Dedifferentiated amniotic fluid mesenchymal stem cell (primary cell): ENCODE measurements around the gene PRICKLE4.
A peak's percentile ranks its signal among the peaks of the same experiment; 100 is the strongest.
"Not testable (repeated sequence)": the region's sequence is repeated elsewhere in the genome, so short reads cannot be mapped to it uniquely, and the experiment has no call there.

Experiments used
- DNase-seq: peaks from one replicate; pipeline ENCODE4 v3.0.0-alpha.2; 2016; ENCODE audit errors: extremely low spot score

The PRICKLE4 gene

DNA sequence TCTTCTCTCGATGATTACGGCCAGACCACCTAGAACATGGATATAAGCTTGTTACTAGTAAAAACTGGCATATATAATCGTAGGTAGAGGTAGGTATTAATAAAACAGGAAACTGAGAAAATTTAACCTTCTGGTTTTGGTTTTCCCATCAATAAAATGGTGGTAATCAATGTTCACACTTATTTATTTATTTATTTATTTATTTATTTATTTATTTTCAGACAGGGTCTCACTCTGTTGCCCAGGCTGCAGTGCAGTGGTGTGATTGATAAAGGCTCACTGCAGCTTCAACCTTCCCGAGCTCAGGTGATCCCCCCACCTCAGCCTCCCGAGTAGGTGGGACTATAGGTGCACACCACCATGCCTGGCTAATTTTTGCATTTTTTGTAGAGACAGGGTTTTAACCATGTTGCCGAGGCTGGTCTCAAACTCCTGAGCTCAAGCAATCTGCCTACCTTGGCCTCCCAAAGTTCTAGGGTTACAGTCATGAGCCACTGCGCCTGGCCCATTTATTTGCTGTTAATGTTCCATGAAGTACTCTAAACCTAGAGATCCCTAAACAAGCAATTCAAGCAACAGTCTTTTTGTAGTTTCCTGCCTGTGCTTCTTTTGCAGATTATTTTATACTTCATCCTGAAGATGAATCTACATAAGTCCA is 18.4 kb downstream of the PRICKLE4 start:
- DNase-seq, result no peak

DNA sequence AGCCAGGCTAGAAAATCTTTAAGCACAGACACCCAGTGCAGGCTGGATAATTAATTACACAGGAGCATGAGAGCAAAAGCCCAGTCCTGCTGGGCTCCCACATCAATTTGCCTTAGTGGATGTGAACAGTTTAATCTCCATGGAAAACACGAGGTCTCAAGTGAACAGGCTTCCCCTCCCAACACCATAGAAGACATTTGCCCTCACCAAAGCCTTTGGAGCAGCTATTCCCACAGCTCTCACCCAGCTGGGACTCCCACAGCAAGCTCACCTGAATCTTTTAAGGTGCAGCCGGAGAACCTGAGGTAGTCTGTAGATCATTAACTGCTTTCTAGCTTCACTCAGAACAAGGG is 19.0 kb downstream of the PRICKLE4 start:
- no peak for DNase-seq

DNA sequence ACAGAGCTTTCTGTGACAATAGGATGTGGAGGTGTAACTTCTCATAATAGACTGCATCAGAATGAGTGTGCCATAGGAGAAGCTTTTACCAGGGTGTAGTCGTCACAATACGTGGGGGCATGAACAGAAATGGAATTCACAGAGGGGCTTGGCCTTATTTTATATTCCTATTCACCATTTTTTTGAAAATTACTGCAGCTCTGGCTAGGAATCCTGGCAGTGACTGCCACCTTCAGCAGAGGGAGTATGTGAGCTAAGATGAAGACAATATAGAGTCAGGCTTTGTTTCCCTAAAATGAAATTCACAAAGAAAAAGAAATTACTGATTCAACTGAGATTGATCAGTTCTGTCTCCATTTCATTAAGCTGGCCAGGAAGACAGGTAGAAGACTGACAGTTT is 20.8 kb downstream of the PRICKLE4 start:
- no peak for DNase-seq

DNA sequence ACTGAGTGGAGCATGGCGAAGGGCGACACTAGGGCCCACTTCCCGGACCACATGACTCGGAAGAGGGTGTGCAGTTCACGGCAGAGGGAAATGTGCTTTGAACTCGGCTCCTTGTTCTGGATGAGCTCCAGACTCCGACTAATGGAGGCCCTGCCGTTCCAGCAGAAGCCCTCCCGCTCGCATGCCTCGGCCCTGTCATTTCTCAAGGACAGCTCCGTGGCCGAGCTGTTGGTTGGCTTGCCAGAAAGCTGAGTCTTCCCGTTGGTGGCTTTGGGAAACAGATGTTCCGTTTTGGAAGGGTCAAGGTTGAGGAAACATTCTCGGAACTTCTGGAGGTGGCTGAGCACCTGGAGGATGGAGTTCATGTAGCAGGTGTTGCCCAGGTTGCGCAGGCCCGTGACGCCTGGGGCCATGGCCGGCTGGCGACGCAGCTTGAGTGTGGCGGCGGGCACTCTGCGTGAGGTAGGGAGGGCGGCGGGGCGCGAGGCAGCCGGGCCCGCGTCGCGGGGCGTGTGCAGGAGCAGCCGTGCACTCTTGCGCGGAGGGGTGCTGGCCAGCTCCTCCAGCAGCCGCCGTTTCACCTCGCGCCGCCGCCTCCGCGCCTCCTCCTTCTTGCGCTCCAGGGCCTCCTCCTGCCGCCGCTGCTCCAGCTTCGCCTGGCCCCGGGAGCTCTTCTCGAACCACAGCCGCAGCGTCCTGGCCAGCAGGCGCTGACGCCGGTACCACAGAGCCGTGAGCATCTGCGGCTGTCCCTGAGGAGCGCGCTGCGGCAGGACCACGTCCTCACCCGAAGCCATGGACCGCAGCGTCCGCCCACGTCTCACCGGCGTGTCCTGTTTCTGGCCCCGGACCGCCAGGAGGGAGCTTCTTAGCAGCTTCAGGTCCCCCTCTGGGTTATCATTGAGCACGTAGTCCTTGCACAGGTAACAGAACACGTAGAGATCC is 25.5 kb downstream of the PRICKLE4 start:
- DNase-seq, result no peak

DNA sequence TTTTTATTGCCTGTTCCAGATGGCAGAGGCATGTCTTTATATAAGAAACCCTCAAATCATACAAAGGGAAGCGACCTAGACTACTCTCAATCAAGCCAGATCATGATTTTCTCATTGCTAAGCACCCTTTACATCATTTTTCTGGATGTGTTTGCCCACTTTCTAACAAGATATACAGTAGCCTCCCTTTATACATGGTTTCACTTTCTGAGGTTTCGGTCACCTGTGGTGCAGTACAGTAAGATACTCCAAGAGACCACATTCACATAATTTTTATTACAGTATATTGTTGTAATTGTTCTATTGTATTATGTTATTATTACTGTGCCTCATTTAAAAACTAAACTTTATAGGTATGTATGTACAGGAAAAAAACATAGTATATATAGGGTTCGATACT is 30.5 kb downstream of the PRICKLE4 start:
- DNase-seq, result no peak

DNA sequence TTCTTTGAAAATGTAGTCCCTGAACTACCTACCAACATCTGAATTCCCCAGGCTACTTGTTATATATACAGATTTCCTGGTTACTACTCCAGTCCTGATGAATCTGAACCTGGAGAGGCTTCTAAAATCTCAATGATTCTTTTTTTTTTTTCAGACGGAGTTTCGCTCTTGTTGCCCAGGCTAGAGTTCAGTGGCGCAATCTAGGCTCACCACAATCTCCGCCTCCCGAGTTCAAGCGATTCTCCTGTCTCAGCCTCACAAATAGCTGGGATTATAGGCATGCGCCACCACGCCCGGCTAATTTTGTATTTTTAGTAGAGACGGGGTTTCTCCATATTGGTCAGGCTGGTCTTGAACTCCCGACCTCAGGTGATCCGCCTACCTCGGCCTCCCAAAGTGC is 31.4 kb downstream of the PRICKLE4 start:
- not testable (repeated sequence) for DNase-seq

DNA sequence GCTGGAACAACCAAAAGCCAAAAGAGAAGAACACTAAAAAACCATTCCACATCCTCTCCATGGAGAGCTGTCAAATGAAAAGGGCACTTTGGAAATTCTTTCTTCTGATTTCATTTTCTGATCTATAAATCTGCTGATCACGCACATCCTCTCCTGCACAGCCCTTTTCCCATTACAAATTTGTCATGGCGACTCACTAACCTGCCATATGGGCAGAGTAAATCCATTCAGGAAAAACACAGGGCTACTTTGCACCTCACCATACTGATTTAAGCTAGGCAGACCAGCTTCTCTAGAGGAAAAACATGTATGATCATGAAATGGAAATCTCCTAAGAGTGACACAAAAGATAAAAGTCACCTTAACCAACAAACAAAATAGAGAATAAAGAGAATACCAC is 32.9 kb downstream of the PRICKLE4 start:
- no peak for DNase-seq

DNA sequence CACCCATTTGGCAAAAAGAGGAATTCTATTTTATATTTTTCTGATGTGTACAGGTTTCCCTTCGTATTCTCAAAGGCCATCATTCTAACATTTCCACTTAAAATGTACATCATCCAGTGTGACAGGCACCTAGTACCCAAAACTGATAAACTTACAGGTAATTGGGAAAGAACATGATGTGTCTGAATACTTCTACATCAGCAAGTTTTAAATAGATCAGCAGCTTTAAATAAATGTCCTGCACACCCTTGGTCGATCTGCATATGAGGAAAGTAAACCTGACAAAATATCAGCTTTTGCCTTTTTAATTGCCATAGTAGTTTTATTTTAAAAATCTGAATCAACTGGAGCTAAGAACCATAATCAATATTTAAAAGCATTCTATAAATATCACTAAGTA is 33.4 kb downstream of the PRICKLE4 start:
- DNase-seq, result no peak

DNA sequence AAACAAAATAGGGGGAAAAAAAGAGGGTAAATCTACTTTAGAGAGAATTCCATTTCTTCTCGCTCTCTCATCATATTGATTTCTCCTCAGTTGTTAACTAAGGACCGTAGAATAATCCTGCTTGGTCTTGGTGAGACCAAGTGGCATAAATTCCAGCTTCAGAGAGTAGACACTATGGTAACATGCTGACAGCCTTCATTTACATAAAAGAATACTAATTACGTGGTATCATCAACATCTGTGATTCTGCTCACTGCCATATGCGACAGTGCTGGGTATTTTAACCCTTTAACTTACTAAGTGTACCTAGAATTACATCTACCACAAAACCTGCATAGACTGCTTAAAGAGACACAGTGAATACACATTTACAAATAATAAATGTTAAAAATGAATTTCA is 34.0 kb downstream of the PRICKLE4 start:
- no peak for DNase-seq

DNA sequence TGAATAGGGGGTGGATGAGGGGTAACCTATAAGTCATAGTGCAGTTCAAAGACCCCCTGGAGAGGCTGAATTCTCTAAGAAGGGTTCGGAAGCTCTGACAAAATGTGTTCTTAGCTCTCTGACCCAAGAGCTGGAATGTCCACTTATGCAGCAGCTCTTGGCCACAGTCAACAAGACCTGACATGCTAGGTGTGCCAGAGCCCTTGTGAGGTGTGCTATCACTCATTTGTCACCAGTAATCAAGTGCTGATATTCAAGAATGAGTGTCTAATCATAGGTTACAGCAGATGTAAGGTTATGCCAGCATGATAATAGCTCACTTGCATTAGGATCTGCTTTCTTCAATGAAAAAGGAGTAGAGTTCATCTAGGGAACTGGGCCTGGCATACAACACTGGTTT is 35.0 kb downstream of the PRICKLE4 start:
- no peak for DNase-seq

DNA sequence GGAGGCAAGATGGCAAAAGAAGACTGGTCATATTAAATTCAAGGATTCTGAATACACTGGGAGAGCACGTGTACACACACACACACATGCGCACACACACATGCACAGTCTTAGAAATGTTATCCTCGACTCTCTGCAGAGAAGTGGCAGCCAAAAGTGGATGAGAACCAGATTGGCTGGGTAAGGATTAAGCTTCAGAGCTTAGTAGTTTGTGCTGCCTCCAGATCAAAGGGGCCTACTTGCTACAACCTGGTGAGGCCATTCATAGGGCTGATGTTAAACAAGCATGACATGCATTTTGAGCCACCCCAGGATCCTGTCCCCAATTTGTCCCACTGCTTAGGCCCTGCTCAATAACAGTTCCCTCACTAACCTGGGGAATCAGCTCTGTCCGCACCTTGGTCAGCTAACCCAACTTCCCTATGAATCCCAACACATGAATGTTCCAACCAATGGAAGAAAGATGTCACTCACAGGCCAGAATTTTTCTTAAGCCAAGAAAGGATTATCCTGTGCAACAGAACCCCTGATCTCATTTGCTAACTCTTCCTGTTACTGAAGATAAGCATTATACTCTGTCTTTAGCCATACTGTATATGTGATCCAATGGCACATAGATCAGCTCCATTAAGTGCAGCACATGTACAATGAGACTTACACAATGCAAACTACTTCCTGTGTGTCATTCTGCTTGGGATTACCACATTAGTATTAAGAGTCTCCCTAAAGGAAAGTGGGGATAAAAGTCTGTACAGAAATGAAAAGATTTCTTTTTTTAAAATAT is 37.9 kb downstream of the PRICKLE4 start:
- no peak for DNase-seq

DNA sequence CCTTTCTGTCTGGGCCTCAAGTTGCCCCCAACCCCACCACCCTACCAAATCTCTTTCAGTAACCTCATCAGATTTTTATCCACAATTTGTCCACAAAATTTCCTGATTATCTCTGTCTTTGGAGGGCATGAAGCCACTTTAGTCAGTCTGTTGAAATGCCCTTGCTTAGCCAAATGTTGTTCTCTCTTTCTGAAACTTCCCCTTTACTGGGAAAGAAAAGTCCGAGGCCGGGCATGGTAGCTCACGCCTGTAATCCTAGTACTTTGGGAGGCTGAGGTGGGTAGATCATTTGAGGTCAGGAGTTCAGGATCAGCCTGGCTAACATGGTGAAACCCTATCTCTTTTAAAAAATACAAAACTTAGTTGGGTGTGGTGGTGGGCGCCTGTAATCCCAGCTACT is 40.7 kb downstream of the PRICKLE4 start:
- no peak for DNase-seq

DNA sequence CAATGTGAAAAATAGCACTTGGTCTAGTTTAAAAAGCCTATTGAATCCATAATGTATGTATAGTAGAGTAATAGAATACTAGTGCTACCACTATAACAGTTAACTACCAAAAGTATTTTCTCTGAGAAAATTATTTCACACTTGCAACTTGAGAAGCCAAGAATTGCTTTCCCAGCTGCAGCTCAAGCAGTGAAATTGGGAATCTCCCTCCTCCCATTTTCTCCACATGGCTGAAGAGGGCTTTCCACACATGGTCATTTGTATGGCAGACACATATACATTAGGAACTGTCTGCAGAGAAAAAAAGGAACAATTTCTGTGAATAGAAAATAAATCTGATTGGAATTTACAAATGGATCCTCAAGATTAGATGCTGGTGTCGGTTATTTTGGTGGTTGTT is 41.4 kb downstream of the PRICKLE4 start:
- DNase-seq, result no peak

DNA sequence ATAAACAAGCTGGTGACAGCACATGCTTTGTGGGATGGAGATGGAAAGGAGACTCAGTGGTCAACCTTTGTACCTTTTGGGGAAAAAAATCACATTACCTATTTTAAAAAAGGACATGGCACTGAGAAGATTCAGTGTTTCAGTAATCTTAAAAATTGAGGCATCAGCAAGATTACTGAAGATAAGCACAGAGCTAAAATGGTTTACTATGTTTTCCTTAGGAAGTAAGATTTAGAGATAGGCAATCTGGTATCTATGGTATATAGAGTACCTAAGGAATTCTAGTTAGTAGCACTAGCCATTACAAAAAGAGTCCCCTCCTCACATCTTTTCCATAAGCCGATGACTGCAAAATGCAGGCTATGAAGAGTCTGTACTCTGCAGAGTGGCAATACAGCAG is 42.6 kb downstream of the PRICKLE4 start:
- DNase-seq, result no peak

DNA sequence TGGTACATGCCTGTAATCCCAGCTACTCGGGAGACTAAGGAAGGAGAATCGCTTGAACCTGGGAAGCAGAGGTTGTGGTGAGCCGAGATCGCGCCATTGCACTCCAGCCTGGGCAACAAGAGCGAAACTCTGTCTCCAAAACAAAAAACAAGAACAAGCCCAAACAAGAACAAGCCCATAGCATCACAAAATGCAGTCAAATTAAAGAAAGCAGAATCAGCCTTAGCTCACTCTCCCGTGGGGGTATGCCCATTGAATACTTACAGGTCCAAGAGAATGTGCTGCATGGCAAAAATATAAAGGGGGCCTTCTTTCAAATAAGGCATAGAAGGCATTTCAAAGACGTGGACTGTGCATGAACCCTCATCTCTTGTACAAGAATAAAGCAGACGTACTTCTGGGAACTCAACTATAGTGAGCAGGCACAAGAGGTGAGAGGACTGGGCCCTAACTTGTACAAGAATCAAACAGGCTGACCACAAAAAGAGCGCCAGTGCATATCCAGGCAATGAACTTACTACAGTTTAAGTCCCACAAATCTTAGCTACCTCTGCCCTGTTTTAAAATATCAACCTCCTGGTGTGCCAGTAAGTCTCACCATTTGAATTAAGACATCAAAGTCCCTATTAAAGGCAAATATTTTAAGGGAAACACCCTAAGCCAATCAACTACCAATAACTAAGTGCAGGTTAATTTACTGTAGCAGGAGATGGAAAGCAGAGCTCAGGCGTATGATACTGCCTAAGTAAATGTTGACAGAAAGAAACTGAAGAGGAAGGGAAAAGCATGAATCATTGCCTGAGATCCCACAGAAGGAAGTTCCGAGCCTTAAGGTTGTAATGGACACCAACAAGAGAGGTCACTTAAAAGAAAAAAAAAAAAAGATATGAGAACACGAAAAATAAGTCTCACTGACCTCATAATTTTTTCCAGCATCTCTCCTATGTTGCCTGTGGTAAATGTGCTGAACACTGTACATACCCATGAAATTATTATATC is 44.3 kb downstream of the PRICKLE4 start:
- no peak for DNase-seq

DNA sequence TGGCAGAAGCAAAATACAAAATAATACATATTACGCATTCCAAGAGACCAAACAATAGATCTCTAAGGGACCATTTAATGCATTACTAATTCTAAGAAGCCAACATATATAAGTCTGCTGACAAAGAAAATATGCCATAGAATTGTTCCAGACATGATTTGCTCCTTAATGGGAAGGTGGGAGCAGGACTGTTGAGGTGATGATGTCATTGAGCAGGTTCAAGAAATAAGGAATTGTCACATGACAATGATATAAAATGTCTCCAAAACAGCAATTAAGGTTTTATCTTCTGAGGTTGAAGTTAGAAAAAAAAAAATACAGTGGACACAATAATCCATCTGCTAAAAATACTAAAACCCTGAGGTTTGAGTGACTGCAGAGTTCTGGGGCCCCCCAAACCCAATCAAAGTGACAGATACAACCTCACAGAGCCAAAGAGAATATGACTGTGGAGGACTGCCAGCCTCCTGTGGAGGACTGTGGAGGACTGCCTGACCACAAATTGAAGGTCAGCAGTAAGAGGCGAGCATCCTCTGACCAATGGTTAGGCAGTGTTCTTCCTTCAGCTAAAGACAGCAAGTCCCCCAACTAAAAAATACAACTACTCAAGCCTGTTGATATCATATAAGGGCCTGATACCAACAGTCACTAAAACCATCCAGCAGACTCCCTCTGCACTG is 45.9 kb downstream of the PRICKLE4 start:
- no peak for DNase-seq

DNA sequence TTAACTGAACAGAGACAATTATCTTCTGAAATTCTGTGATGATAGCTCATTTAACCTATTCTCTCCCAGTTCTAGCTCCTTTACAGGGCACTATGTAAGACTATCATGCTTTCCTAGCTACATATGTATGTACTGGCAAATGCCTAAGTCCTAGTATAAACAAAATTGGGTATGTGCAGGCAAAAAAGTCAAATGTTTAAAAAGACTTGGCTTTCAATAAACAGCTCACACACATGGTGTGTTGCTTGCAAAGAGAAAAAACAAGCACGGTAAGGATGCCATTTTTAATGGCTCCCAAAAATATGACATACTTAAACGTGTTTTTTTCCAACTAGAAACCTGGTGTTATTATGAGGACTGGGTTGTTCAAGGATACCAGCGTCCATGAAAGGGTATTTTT is 51.7 kb downstream of the PRICKLE4 start:
- DNase-seq, result no peak

DNA sequence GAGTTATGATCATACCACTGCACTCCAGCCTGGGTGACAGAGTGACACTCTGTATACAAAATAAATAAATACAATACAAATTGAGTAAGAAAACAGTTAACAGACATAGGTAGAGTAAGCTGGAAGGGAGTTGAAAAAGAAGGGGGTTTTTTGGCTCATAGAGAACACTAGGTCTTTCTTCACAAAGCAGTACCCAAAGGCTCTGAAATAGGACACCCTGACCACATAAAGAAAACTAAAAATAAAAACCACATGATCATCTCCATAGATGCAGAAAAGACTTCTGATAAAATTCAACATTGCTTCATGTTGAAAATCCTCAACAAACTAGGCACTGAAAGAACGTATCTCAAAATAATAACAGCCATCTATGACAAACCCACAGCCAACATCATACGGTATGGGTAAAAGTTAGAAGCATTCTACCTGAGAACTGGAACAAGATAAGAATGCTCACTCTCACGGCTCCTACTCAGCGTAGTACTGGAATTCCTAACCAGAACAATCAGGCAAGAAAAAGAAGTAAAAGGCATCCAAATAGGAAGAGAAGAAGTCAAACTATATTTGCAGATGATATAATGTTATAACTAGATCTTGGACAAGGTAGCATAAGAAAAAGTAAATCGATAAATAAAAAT is 55.6 kb downstream of the PRICKLE4 start:
- peak; percentile 17 for DNase-seq

DNA sequence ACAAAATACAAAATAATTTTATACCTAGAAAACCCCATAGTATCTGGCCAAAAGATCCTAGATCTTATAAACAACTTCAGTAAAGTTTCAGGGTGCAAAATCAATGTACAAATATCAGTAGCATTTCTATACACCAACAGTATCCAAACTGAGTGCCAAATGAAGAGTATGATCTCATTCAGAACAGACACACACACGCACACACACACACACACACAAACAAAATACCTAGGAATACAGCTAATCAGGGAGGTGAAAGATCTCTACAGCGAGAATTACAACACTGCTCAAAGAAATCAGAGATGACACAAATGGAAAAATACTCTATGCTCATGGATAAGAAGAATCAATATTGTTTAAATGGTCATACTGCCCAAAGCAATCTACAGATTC is 56.1 kb downstream of the PRICKLE4 start:
- DNase-seq, result no peak
